ENCODE measurements around the gene DSCAM.

Gene DSCAM

GRCh38 chr21:40547906-40548513 is 298.9 kb downstream of the DSCAM start:
- Histone ChIP-seq H3K4me3 (no peak overlapping the region), H3K9ac (no peak overlapping the region), H4K20me1 (no peaks in the 10 kb centered on the region), H3K36me3 (no peaks in the 10 kb centered on the region), H3K4me1 (peaks cover 0 to 19% (median 2%) of the 10 kb centered on the region in 10 experiments; a peak in 9 of 20 replicates), H3K27ac (no peak overlapping the region), H3K9me3 (replicated peaks in 1 of 11) (peaks cover 0 to 14% (median 5%) of the 10 kb centered on the region in 11 experiments; a peak in 7 of 22 replicates), H3K27me3 (no peaks in the 10 kb centered on the region), H3K4me2 (no peak overlapping the region)
- no peak for TF ChIP-seq Cebpa-rat (IDR thresholded peaks at IDR 0.05)

GRCh38 chr21:40546647-40547046 is 300.3 kb downstream of the DSCAM start:
- no peaks in the 10 kb centered on the region for H3K36me3 ChIP-seq
- H3K4me1 ChIP-seq = peaks cover 0 to 19% (median 2%) of the 10 kb centered on the region in 10 experiments; a peak in 9 of 20 replicates
- H3K4me2 ChIP-seq = peak overlapping the region in 4 of 11 experiments; percentile 27 to 89 (median 60); a peak in 7 of 22 replicates
- H4K20me1 ChIP-seq = no peaks in the 10 kb centered on the region
- H3K4me3 ChIP-seq = no peak overlapping the region
- peak overlapping the region in 1 of 11 experiments; percentile 46; a peak in 2 of 22 replicates for H3K27ac ChIP-seq
- no peak overlapping the region for H3K9ac ChIP-seq
- H3K27me3 ChIP-seq = no peaks in the 10 kb centered on the region
- no peak for TF ChIP-seq Cebpa-rat (IDR thresholded peaks at IDR 0.05)
- peaks cover 0 to 14% (median 5%) of the 10 kb centered on the region in 11 experiments; a peak in 7 of 22 replicates for H3K9me3 ChIP-seq (replicated peaks in 1 of 11)

GRCh38 chr21:40540216-40540615 is 306.7 kb downstream of the DSCAM start:
- Histone ChIP-seq H3K9ac (no peak overlapping the region), H3K27ac (no peak overlapping the region), H3K36me3 (no peaks in the 10 kb centered on the region), H3K27me3 (no peaks in the 10 kb centered on the region), H3K4me1 (no peaks in the 10 kb centered on the region), H3K4me2 (no peak overlapping the region), H3K9me3 (replicated peaks in 1 of 11) (peaks cover 0 to 14% (median 3%) of the 10 kb centered on the region in 11 experiments; a peak in 7 of 22 replicates), H4K20me1 (no peaks in the 10 kb centered on the region), H3K4me3 (no peak overlapping the region)
- no peak for TF ChIP-seq Cebpa-rat (IDR thresholded peaks at IDR 0.05)

GRCh38 chr21:40534886-40535285 is 312.1 kb downstream of the DSCAM start:
- no peak overlapping the region for H3K4me2 ChIP-seq
- H3K9ac ChIP-seq = no peak overlapping the region
- no peak overlapping the region for H3K4me3 ChIP-seq
- H3K4me1 ChIP-seq = no peaks in the 10 kb centered on the region
- H3K27me3 ChIP-seq = no peaks in the 10 kb centered on the region
- H3K36me3 ChIP-seq = no peaks in the 10 kb centered on the region
- H3K27ac ChIP-seq = no peak overlapping the region
- no peak for TF ChIP-seq Cebpa-rat (IDR thresholded peaks at IDR 0.05)
- H3K9me3 ChIP-seq (replicated peaks in 1 of 11) = no peaks in the 10 kb centered on the region
- H4K20me1 ChIP-seq = no peaks in the 10 kb centered on the region

- no peaks in the 10 kb centered on the region for H3K27me3 ChIP-seq
- no peak overlapping the region for H3K4me2 ChIP-seq
- TF ChIP-seq Cebpa-rat (IDR thresholded peaks at IDR 0.05) = no peak
- H3K36me3 ChIP-seq = no peaks in the 10 kb centered on the region
- no peak overlapping the region for H3K27ac ChIP-seq
- H3K9me3 ChIP-seq (replicated peaks in 1 of 11) = peaks cover 0 to 15% (median 9%) of the 10 kb centered on the region in 11 experiments; a peak in 12 of 22 replicates
- H4K20me1 ChIP-seq = no peaks in the 10 kb centered on the region
- H3K9ac ChIP-seq = no peak overlapping the region
- no peaks in the 10 kb centered on the region for H3K4me1 ChIP-seq
- no peak overlapping the region for H3K4me3 ChIP-seq
Observed at GRCh38 chr21:40531431-40532110, 315.4 kb downstream of the DSCAM start.

- Histone ChIP-seq H3K9ac (no peak overlapping the region), H3K36me3 (no peaks in the 10 kb centered on the region), H3K4me3 (no peak overlapping the region), H3K9me3 (replicated peaks in 1 of 11) (peaks cover 0 to 15% (median 9%) of the 10 kb centered on the region in 11 experiments; a peak in 12 of 22 replicates), H4K20me1 (no peaks in the 10 kb centered on the region), H3K27me3 (no peaks in the 10 kb centered on the region), H3K4me1 (no peaks in the 10 kb centered on the region), H3K27ac (no peak overlapping the region), H3K4me2 (no peak overlapping the region)
- TF ChIP-seq Cebpa-rat (IDR thresholded peaks at IDR 0.05) = no peak
Observed at GRCh38 chr21:40531016-40531415, 315.9 kb downstream of the DSCAM start.

GRCh38 chr21:40517646-40518045 is 329.3 kb downstream of the DSCAM start:
- Histone ChIP-seq H3K4me3 (no peak overlapping the region), H3K27me3 (no peaks in the 10 kb centered on the region), H3K9me3 (replicated peaks in 1 of 11) (peaks cover 0 to 3% (median 0%) of the 10 kb centered on the region in 11 experiments; a peak in 1 of 22 replicates), H3K9ac (no peak overlapping the region), H4K20me1 (no peaks in the 10 kb centered on the region), H3K4me1 (peaks cover 5 to 10% (median 8%) of the 10 kb centered on the region in 10 experiments), H3K36me3 (no peaks in the 10 kb centered on the region), H3K4me2 (no peak overlapping the region), H3K27ac (no peak overlapping the region)
- TF ChIP-seq Cebpa-rat (IDR thresholded peaks at IDR 0.05) = no peak

GRCh38 chr21:40516335-40516734 is 330.6 kb downstream of the DSCAM start:
- peaks cover 5 to 10% (median 8%) of the 10 kb centered on the region in 10 experiments for H3K4me1 ChIP-seq
- H3K4me3 ChIP-seq = 0 out of 20 replicates have a peak overlapping the region, but pooled peaks of 1 of the 10 experiments have one; percentile 28
- H3K36me3 ChIP-seq = no peaks in the 10 kb centered on the region

GRCh38 chr21:40512590-40512989 is 334.4 kb downstream of the DSCAM start:
- Histone ChIP-seq H3K27ac (no peak overlapping the region), H3K36me3 (no peaks in the 10 kb centered on the region), H3K9me3 (replicated peaks in 1 of 11) (peaks cover 0 to 3% (median 0%) of the 10 kb centered on the region in 11 experiments; a peak in 1 of 22 replicates), H3K27me3 (no peaks in the 10 kb centered on the region), H3K9ac (no peak overlapping the region), H3K4me1 (peaks cover 5 to 10% (median 8%) of the 10 kb centered on the region in 10 experiments), H3K4me3 (no peak overlapping the region), H3K4me2 (no peak overlapping the region), H4K20me1 (no peaks in the 10 kb centered on the region)
- TF ChIP-seq Cebpa-rat (IDR thresholded peaks at IDR 0.05) = no peak

More at GRCh38 chr21:40516335-40516734, 330.6 kb downstream of the DSCAM start:
- no peaks in the 10 kb centered on the region for H4K20me1 ChIP-seq
- H3K27me3 ChIP-seq = no peaks in the 10 kb centered on the region
- H3K27ac ChIP-seq = peak overlapping the region in 6 of 11 experiments; percentile 17 to 51 (median 40); a peak in 8 of 22 replicates
- peak overlapping the region; percentile 34 to 91 (median 65) for H3K4me2 ChIP-seq
- no peak overlapping the region for H3K9ac ChIP-seq
- no peak for TF ChIP-seq Cebpa-rat (IDR thresholded peaks at IDR 0.05)
- peaks cover 0 to 3% (median 0%) of the 10 kb centered on the region in 11 experiments; a peak in 1 of 22 replicates for H3K9me3 ChIP-seq (replicated peaks in 1 of 11)

Data from BLaER1 treated with 17β-estradiol and CSF1 and Interleukin-3, amounts not matched to agents 10 nM and 100 nM (cell line).